SH-SY5Y (cell line): ENCODE results near the gene NLRP9.

Experiments
- GATA2 ChIP-seq: IDR thresholded peaks from 2 replicates; pipeline ENCODE4 v1.6.1; 2011; ENCODE audit warnings: mild to moderate bottlenecking, low read depth, low read length
- GATA3 ChIP-seq: IDR thresholded peaks from 2 replicates; pipeline ENCODE4 v1.6.1; 2011; ENCODE audit warnings: low read depth, mild to moderate bottlenecking, low read length, moderate library complexity

DNA sequence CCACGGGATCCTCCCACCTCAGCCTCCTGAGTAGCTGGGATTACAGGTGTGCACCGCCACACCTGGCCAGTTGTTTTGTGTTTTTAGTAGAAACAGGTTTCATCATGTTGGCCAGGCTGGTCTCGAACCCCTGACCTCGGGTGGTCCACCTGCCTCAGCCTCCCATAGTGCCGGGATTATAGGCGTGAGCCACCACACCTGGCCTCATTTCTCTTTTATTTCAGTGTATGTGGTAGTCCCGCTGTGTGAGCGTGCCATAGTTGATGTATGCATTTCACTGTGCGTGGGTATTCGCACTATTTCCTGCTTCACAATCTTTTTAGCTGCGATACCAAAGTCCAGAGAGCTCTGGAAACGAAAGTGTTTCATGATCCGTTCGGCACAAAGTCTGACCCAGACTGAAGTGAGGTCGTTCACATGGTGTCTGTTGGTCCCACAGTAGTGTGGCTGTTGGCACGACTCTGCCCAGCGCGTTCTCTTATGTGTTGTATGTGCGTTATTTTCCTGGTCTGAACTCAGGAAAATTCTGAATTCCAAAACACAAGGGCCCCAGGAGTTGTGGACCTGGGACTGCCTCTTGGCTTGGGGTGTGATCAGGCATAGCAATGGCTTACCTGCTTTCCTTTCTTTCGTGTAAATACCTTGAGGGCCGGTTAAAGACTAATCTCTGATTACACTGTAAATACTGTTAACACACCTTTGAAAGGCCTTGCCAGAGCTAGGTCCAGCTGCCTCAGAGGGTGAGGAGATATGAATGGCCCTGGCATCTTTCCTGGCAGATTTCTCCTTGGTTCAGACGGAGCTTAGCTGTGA, 54.5 kb downstream of the NLRP9 start:
- TF ChIP-seq GATA3 (no peak), GATA2 (no peak)
